Liver (tissue), 3 donors: ENCODE measurements around the gene CBX4.

Source experiments
- CTCF ChIP-seq: fragments of 150-350 bp; IDR thresholded peaks from 2 replicates; pipeline ENCODE4 v1.5.1; 2017; ENCODE audit warnings: improper control_type of control experiment, low read depth, low read length; ENCODE audit not compliant: missing input control
- EGR1 ChIP-seq, 2 donors: IDR thresholded peaks; 2 replicates each; pipeline ENCODE4 v1.6.1; 2016 to 2018; ENCODE audit warnings: antibody characterized with exemption in 2 of 2, low read depth in 2 of 2
- GABPA ChIP-seq, 2 donors: IDR thresholded peaks in 1 of 2; conservative IDR thresholded peaks in 1 of 2; 2 replicates each; pipeline ENCODE4 v1.6.1; 2016; ENCODE audit warnings: antibody characterized with exemption in 2 of 2, mild to moderate bottlenecking in 1 of 2, moderate library complexity in 1 of 2
- JUND ChIP-seq, 2 donors: IDR thresholded peaks; 2 replicates each; pipeline ENCODE4 v1.6.1; 2016; ENCODE audit warnings: antibody characterized with exemption in 2 of 2
- RAD21 ChIP-seq, 2 donors: IDR thresholded peaks; 2 replicates each; pipeline ENCODE4 v1.6.1; 2016; ENCODE audit warnings: antibody characterized with exemption in 2 of 2, mild to moderate bottlenecking in 2 of 2
- RXRA ChIP-seq, 2 donors: IDR thresholded peaks; 2 replicates each; pipeline ENCODE4 v1.6.1; 2017 to 2018; ENCODE audit warnings: antibody characterized with exemption in 2 of 2, mild to moderate bottlenecking in 1 of 2
- SP1 ChIP-seq: IDR thresholded peaks from 2 replicates; pipeline ENCODE4 v1.6.1; 2018; ENCODE audit warnings: antibody characterized with exemption, mild to moderate bottlenecking
- TAF1 ChIP-seq: conservative IDR thresholded peaks from 2 replicates; pipeline ENCODE4 v1.6.1; 2016; ENCODE audit warnings: antibody characterized with exemption, mild to moderate bottlenecking
- YY1 ChIP-seq: IDR thresholded peaks from 2 replicates; pipeline ENCODE4 v1.6.1; 2016; ENCODE audit warnings: antibody characterized with exemption, mild to moderate bottlenecking
- ZBTB33 ChIP-seq: IDR thresholded peaks from 2 replicates; pipeline ENCODE4 v1.6.1; 2016; ENCODE audit warnings: antibody characterized with exemption
- TF ChIP-seq, protein P1 (sequence below): IDR thresholded peaks from 2 replicates; pipeline ENCODE4 v1.6.1; 2016; ENCODE audit warnings: antibody characterized with exemption
- TF ChIP-seq, protein P2 (sequence below): IDR thresholded peaks from 2 replicates; pipeline ENCODE4 v1.6.1; 2016; ENCODE audit warnings: antibody characterized with exemption
- TF ChIP-seq, protein P3 (sequence below): IDR thresholded peaks from 2 replicates; pipeline ENCODE4 v1.6.1; 2016; ENCODE audit warnings: antibody characterized with exemption, mild to moderate bottlenecking
- donor health status: healthy.
- donor health status: healthy.

- TF ChIP-seq CTCF (no peak), TAF1 (no peak), ZBTB33 (no peak), SP1 (no peak), YY1 (no peak), GABPA (IDR thresholded peaks at IDR 0.05 in 1 of 2, conservative IDR thresholded peaks at IDR 0.05 in 1 of 2) (no peak), JUND (IDR thresholded peaks at IDR 0.05) (no peak), RXRA (IDR thresholded peaks at IDR 0.05) (no peak), EGR1 (IDR thresholded peaks at IDR 0.05; ENCODE audit: low read depth in 2 of 2) (no peak), RAD21 (IDR thresholded peaks at IDR 0.05) (no peak)
- TF ChIP-seq, protein P1, sequence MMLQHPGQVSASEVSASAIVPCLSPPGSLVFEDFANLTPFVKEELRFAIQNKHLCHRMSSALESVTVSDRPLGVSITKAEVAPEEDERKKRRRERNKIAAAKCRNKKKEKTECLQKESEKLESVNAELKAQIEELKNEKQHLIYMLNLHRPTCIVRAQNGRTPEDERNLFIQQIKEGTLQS = no peak
- TF ChIP-seq, protein P2, sequence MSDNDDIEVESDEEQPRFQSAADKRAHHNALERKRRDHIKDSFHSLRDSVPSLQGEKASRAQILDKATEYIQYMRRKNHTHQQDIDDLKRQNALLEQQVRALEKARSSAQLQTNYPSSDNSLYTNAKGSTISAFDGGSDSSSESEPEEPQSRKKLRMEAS = no peak
- TF ChIP-seq, protein P3, sequence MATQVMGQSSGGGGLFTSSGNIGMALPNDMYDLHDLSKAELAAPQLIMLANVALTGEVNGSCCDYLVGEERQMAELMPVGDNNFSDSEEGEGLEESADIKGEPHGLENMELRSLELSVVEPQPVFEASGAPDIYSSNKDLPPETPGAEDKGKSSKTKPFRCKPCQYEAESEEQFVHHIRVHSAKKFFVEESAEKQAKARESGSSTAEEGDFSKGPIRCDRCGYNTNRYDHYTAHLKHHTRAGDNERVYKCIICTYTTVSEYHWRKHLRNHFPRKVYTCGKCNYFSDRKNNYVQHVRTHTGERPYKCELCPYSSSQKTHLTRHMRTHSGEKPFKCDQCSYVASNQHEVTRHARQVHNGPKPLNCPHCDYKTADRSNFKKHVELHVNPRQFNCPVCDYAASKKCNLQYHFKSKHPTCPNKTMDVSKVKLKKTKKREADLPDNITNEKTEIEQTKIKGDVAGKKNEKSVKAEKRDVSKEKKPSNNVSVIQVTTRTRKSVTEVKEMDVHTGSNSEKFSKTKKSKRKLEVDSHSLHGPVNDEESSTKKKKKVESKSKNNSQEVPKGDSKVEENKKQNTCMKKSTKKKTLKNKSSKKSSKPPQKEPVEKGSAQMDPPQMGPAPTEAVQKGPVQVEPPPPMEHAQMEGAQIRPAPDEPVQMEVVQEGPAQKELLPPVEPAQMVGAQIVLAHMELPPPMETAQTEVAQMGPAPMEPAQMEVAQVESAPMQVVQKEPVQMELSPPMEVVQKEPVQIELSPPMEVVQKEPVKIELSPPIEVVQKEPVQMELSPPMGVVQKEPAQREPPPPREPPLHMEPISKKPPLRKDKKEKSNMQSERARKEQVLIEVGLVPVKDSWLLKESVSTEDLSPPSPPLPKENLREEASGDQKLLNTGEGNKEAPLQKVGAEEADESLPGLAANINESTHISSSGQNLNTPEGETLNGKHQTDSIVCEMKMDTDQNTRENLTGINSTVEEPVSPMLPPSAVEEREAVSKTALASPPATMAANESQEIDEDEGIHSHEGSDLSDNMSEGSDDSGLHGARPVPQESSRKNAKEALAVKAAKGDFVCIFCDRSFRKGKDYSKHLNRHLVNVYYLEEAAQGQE = no peak
Observed at GRCh38 chr17:79802039-79802735, 37.1 kb downstream of the CBX4 start.
